Ascending aorta (tissue), 2 donors: Measurements from ENCODE around the gene GNG10. TPM values are rescaled to one million over a fixed set of nuclear protein-coding genes. Genes with fewer than 3 reads are reported as not detected.

Experiments used
- DNase-seq, 2 donors: peaks; one replicate each; pipeline ENCODE4 v3.0.0-alpha.2; 2019; ENCODE audit warnings: low spot score in 2 of 2
- H3K27ac ChIP-seq, 2 donors: fragments of 200-600 bp; sonication (generic); one replicate each; pipeline ENCODE4 v1.5.1; 2016 to 2017; ENCODE audit warnings: mild to moderate bottlenecking in 1 of 2
- H3K27me3 ChIP-seq: fragments of 200-600 bp; sonication (generic); one replicate; pipeline ENCODE4 v1.5.1; 2017
- H3K36me3 ChIP-seq, 2 donors: fragments of 200-600 bp; sonication (generic); one replicate each; pipeline ENCODE4 v1.5.1; 2016
- H3K4me1 ChIP-seq, 2 donors: fragments of 200-600 bp; sonication (generic); one replicate each; pipeline ENCODE4 v1.5.1; 2016 to 2017; ENCODE audit warnings: mild to moderate bottlenecking in 1 of 2
- H3K4me3 ChIP-seq, 2 donors: fragments of 200-600 bp; sonication (generic); one replicate each; pipeline ENCODE4 v1.5.1; 2016 to 2017; ENCODE audit warnings: mild to moderate bottlenecking in 1 of 2
- H3K9me3 ChIP-seq, 2 donors: fragments of 200-600 bp; sonication (generic); one replicate each; pipeline ENCODE4 v1.5.1; 2016
- intact Hi-C: fragments of 100-400 bp; cut with DNase I; formaldehyde crosslinking; loops from one replicate; pipeline ENCODE4 v1.15.1; 2023
- total RNA-seq: library from RNA; depleted of rRNA; stranded (reverse); fragments of >200 nt; gene quantifications from one replicate; pipeline ENCODE4 v1.1.0, GENCODE V29; 2016
- TF ChIP-seq, protein P1 (sequence below), 3 experiments: fragments of 200-600 bp in 2 of 3; fragments of 450-650 bp in 1 of 3; sonication (generic) in 2 of 3; IDR thresholded peaks; one replicate each; pipeline ENCODE4 v1.5.1; 2016 to 2019; ENCODE audit warnings: antibody characterized with exemption in 3 of 3, mild to moderate bottlenecking in 1 of 3, moderate library complexity in 1 of 3

The GNG10 gene
- total RNA-seq, 1 donor from 2014 or later: 23.8 TPM

DNA sequence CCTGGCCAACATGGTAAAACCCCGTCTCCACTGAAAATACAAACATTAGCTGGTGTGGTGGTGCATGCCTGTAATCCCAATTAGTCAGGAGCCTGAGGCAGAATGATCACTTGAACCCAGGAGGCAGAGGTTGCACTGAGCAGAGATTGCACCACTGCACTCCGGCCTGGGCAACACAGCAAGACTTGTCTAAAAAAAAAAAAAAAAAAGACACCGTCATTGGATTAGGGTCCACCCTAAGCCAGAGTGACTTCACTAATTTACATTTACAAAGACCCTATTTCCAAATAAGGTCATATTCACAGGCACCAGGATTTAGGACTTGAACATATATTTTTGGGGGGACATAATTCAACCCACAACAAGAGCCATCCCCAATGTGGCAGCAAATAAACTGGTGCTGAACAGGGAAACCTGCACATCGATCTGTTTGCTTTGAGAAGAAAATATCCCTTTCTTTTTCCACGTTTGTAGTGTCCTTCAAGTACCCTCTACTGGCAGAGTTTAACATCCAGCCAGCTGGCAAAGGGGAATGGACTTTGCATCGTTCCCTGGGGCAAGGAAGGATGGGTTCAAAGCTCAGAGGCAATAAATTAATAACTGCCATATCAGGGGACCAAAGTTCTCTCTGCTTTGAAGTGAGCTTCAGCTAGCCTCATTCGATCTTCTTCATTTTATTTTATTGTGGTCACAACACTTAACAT is 34.0 kb upstream of the GNG10 start:
- Histone ChIP-seq H3K9me3 (no peaks in the 10 kb centered on the region), H3K27ac (no peak overlapping the region), H3K4me3 (no peak overlapping the region), H3K27me3 (no peaks in the 10 kb centered on the region), H3K36me3 (no peaks in the 10 kb centered on the region), H3K4me1 (peaks cover 0 to 4% of the 10 kb centered on the region in 2 donors)
- no peak for DNase-seq
- TF ChIP-seq, protein P1, sequence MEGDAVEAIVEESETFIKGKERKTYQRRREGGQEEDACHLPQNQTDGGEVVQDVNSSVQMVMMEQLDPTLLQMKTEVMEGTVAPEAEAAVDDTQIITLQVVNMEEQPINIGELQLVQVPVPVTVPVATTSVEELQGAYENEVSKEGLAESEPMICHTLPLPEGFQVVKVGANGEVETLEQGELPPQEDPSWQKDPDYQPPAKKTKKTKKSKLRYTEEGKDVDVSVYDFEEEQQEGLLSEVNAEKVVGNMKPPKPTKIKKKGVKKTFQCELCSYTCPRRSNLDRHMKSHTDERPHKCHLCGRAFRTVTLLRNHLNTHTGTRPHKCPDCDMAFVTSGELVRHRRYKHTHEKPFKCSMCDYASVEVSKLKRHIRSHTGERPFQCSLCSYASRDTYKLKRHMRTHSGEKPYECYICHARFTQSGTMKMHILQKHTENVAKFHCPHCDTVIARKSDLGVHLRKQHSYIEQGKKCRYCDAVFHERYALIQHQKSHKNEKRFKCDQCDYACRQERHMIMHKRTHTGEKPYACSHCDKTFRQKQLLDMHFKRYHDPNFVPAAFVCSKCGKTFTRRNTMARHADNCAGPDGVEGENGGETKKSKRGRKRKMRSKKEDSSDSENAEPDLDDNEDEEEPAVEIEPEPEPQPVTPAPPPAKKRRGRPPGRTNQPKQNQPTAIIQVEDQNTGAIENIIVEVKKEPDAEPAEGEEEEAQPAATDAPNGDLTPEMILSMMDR (IDR thresholded peaks at IDR 0.05): no peak
- intact Hi-C loops: no loop called here

DNA sequence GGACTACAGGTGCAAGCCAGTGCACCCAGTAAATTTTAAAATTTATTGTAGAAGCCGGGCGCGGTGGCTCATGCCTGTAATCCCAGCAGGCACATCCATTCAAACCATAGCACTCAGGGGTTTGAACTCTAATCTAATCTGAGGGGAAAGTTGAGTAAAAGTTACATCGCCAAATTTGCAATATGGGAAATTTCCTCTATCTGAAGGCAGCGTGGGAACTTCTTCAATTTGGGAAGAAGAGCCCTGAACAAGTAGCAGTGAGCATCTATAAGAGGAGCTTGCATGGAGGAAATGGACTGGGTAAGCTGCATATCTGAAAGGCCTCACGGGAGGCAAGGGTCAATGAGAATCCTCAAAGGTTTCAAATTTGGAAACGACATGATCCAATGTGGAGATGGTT is 33.0 kb upstream of the GNG10 start:
- H3K27me3 ChIP-seq: no peaks in the 10 kb centered on the region
- no peaks in the 10 kb centered on the region for H3K36me3 ChIP-seq
- no peak for DNase-seq
- H3K4me1 ChIP-seq: peaks cover 0 to 10% of the 10 kb centered on the region in 2 donors
- H3K27ac ChIP-seq: no peak overlapping the region
- H3K9me3 ChIP-seq: no peaks in the 10 kb centered on the region
- H3K4me3 ChIP-seq: no peak overlapping the region
- intact Hi-C loops: no loop called here
- TF ChIP-seq, protein P1 (IDR thresholded peaks at IDR 0.05): no peak

DNA sequence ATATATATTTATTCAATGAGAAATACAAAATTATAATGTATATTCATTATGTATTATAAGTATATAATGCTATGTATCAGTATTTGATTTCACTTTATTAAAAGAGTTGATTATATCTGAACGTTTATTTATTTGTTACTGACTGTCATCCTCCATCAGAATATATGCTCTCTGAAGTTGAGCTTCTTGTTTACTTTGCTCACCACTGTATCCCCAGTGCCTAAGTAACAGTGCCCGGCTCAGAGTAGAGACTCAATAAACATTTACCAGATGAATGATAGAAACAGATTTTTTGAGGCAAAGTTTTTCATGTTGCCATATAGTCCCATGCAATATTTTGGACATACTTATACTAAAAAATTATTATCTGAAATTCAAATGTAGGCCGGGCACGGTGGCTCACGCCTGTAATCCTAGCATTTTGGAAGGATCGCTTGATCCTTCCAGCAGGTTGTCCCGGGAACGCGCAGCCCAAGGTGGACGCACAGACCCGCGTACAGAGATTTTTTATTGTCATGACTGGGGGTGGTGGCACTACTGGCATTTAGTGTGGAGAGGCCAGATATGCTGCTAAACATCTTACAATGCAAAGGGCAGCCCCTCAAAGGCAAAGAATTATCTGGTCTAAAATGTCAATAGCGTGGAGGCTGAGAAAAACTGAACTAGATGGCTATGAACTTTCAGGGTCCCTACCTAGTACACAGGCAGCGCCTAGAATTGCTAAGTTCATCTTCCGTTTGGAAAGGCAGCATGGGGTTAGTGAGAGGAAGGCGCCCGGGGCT is 31.0 kb upstream of the GNG10 start:
- TF ChIP-seq, protein P1 (IDR thresholded peaks at IDR 0.05): no peak
- Histone ChIP-seq H3K4me1 (peaks cover 0 to 13% of the 10 kb centered on the region in 2 donors), H3K27ac (peak overlapping the region; percentile 84 to 92), H3K27me3 (no peaks in the 10 kb centered on the region), H3K4me3 (peak overlapping the region; percentile 92 to 99), H3K9me3 (no peaks in the 10 kb centered on the region), H3K36me3 (no peaks in the 10 kb centered on the region)
- intact Hi-C loops: loop anchor here (10.0 kb wide), 2 partner anchors 264 to 1424 kb away; partner anchors contain the start of genes UGCG and ZFP37
- no peak for DNase-seq

DNA sequence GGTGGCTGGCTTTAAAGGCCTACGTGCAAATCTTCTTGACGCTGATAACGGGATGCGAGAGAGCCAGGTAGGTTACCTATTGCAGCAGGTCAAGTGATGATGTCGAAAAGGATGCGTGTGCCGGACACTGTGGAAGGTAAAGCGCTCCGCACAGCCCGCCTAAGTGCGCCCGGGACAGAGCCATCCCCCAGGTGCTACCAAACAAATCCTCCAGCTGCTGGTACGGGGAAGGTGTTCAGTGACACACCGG is 30.5 kb upstream of the GNG10 start:
- Histone ChIP-seq H3K36me3 (no peaks in the 10 kb centered on the region), H3K9me3 (no peaks in the 10 kb centered on the region), H3K27ac (peak overlapping the region; percentile 84 to 92), H3K27me3 (no peaks in the 10 kb centered on the region), H3K4me3 (peak overlapping the region; percentile 92 to 99), H3K4me1 (peaks cover 0 to 13% of the 10 kb centered on the region in 2 donors)
- TF ChIP-seq, protein P1 (IDR thresholded peaks at IDR 0.05): no peak
- intact Hi-C loops: loop anchor here (1.0 to 10.0 kb wide), 3 partner anchors 32 to 1424 kb away; partner anchors contain the start of genes PTGR1, UGCG and ZFP37
- DNase-seq: no peak

DNA sequence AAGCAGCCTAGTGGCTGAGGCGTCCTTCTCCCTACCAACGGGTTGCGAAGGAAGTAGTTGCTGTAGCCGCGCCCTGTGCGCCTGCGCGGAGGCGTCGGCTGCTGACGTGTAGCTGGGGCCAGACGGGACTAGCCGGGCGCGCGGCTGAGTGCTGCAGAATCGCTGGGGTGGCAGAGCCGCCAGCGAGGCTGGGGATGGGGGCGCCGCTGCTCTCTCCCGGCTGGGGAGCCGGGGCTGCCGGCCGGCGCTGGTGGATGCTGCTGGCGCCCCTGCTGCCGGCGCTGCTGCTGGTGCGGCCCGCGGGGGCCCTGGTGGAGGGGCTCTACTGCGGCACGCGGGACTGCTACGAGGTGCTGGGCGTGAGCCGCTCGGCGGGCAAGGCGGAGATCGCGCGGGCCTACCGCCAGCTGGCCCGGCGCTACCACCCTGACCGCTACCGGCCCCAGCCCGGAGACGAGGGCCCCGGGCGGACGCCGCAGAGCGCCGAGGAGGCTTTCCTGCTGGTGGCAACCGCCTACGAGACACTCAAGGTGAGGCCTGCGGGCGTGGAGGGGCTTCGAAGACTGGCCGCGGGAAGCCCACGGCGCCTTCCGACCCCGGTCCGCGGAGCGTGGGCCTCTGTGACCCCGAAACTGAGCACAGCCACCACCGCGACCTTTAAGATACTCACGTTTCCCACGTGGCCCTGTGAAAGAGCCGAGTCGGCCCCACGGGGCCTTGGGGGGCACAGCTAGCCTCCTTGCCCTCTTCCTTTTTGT is 30.0 kb upstream of the GNG10 start, which contains the start of gene DNAJC25:
TSS of gene DNAJC25 (plus strand) at position 121 of the 758 bp plus-strand sequence. CDS start at position 195, 74 bp downstream.
- Histone ChIP-seq H3K4me1 (peaks cover 0 to 13% of the 10 kb centered on the region in 2 donors), H3K27me3 (no peaks in the 10 kb centered on the region), H3K4me3 (peak within 1 kb of the TSS; percentile 92 to 99), H3K27ac (peak within 1 kb of the TSS; percentile 84 to 92), H3K36me3 (no peaks in the 10 kb centered on the region), H3K9me3 (no peaks in the 10 kb centered on the region)
- TF ChIP-seq, protein P1 (IDR thresholded peaks at IDR 0.05): no peak
- DNase-seq: peak; percentile 91 to 98
- intact Hi-C loops: loop anchor here (1.0 to 10.0 kb wide), 3 partner anchors 32 to 1423 kb away; partner anchors contain the start of genes PTGR1, UGCG and ZFP37
